Mucosa of stomach (tissue), 1 donor: Measurements from ENCODE around the gene CASP5.
"Not testable (repeated sequence)": the region's sequence is repeated elsewhere in the genome, so short reads cannot be mapped to it uniquely, and the experiment has no call there.

Source experiments
- H3K27me3 ChIP-seq: one replicate; pipeline ENCODE4 v1.7.0; 2013; ENCODE audit warnings: mild to moderate bottlenecking, low read length; ENCODE audit not compliant: control insufficient read depth, insufficient read depth
- H3K36me3 ChIP-seq: one replicate; pipeline ENCODE4 v1.7.0; 2013; ENCODE audit warnings: low read length; ENCODE audit not compliant: control insufficient read depth, insufficient read depth
- H3K4me1 ChIP-seq: one replicate; pipeline ENCODE4 v1.7.0; 2013; ENCODE audit warnings: mild to moderate bottlenecking, low read length; ENCODE audit not compliant: control insufficient read depth, insufficient read depth
- H3K4me3 ChIP-seq: one replicate; pipeline ENCODE4 v1.7.0; 2013; ENCODE audit warnings: low read length
- H3K9ac ChIP-seq: one replicate; pipeline ENCODE4 v1.7.0; 2013; ENCODE audit warnings: mild to moderate bottlenecking, low read length, moderate library complexity
- H3K9me3 ChIP-seq: one replicate; pipeline ENCODE4 v1.7.0; 2013; ENCODE audit warnings: mild to moderate bottlenecking, low read length, moderate library complexity; ENCODE audit not compliant: control insufficient read depth
- donor health status: Pancreatic carcinoma.

The CASP5 gene

DNA sequence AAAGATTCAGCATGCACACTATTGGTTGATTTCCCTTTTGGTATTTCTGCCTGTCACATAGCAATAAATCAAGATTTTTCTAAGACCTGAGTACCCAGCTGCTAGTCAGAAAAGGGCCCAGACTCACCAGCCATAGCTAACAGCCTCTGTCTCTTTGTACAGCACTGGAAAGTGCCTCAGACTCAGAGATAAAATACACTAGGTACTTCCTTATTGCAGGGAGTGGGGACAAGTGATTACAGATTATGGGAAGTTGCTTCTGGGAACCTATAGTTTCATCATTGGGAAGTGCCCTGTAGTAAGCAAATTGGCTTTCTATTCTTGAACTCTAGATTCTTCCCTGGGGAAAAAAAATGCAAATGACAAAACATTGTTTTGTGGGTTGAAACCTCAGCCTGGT is at the start of gene CASP5:
Gene CASP5 (minus strand): TSS at position 166 of the 400 bp plus-strand sequence. CDS start 32 bp downstream, at position 134.
- no peak within 1 kb of the TSS for H3K4me3 ChIP-seq
- H3K27me3 ChIP-seq, result no peaks in the 10 kb centered on the region
- H3K4me1 ChIP-seq, result peaks cover 16% of the 10 kb centered on the region
- H3K9ac ChIP-seq, result no peak within 1 kb of the TSS
- no peaks in the 10 kb centered on the region for H3K9me3 ChIP-seq
- no peaks in the 10 kb centered on the region for H3K36me3 ChIP-seq

DNA sequence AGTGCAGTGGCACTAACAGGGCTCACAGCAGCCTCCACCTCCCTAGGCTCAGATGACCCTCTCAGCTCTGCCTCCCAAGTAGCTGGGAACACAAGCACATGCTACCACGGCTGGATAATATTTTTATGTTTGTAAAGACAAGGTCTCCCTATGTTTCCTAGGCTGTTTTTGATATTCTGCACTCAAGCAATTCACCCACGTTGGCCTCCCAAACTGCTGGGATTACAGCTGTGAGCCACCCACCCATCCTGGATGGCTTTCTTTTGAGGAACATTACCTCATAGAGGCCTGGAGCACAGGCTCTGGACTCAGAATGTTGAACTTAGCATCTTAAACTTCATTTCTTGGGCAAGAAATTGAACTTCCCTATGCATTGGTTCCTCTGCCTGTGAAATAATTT is 49.1 kb upstream of the CASP5 start:
- H3K36me3 ChIP-seq, H3K4me1 ChIP-seq: not testable (repeated sequence)

DNA sequence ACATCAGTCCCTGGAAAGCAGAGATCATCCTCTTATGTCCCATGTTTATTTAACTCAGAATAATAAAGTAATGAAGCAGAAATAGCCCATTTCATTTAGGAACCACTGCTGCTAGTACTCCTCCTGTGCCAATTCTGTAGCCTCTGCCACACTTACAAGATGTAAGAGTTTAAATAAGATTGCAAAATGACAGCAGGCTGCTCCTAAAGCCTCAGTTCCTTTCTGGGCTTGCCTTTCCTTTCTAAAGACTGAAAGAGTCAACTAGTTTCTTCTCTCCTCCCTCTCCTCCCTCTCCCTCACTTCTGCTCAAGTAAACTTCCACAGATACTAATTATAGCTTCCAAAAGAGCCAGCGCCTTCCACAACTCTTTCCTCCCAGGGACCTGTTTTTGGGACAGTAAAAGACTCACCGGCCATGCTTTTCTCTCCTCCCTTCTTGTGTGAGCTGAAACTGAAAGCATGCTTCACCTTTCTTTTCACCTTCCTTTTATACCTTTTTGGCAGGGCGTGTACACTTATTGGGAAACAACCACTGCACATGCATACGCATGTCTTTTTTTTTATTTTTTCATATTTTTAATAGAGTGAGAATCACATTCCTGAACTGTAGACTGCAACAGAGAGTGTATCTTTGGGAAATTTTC is 48.2 kb upstream of the CASP5 start:
- Histone ChIP-seq H3K4me3 (no peak overlapping the region), H3K4me1 (no peaks in the 10 kb centered on the region), H3K27me3 (no peaks in the 10 kb centered on the region), H3K9ac (no peak overlapping the region), H3K36me3 (no peaks in the 10 kb centered on the region), H3K9me3 (no peaks in the 10 kb centered on the region)

More for the DNA sequence above, 49.1 kb upstream of the CASP5 start:
- not testable (repeated sequence) for H3K27me3 ChIP-seq, H3K9ac ChIP-seq, H3K9me3 ChIP-seq, H3K4me3 ChIP-seq

DNA sequence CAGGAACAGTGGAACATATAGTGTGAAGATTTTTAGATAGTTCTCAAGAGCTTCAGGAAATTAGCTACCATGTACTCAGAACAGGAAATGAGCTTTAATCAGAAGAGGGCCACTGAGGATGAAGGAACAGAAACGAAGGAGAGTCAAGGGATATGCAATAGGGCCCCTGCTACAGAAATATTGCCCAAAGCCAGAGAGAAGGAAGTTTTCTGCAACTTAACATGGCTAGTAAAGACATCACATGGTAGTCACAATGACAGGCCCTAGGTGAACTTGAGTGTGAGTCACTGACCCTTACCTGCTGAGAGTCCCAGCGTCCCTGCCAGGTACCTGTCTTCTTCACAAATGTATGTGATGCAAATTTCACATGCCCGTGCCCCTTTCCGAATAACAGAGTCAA is 47.3 kb upstream of the CASP5 start:
- Histone ChIP-seq H3K9me3 (no peaks in the 10 kb centered on the region), H3K4me1 (no peaks in the 10 kb centered on the region), H3K36me3 (no peaks in the 10 kb centered on the region), H3K4me3 (no peak overlapping the region), H3K9ac (no peak overlapping the region), H3K27me3 (no peaks in the 10 kb centered on the region)

DNA sequence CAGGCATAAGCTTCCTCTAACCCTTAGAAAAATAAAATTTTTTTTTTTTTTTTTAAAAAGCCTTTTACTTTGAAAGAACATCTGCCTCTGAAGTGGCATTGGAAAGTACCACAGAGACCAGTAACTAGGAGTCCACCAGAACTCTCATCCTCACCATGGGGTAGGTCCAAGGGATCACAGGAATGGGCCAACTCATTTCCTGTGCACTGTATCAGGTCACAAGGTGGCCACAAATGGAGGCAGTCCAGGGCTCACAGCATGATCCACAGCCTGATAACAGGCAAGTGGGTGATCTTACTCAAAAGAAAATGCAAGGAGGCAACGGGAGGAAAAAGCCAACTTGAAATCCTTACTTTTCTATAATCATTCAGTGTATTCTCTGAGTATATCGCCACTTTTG is 46.8 kb upstream of the CASP5 start:
- H3K27me3 ChIP-seq, H3K9ac ChIP-seq, H3K36me3 ChIP-seq, H3K4me1 ChIP-seq, H3K9me3 ChIP-seq, H3K4me3 ChIP-seq: not testable (repeated sequence)

DNA sequence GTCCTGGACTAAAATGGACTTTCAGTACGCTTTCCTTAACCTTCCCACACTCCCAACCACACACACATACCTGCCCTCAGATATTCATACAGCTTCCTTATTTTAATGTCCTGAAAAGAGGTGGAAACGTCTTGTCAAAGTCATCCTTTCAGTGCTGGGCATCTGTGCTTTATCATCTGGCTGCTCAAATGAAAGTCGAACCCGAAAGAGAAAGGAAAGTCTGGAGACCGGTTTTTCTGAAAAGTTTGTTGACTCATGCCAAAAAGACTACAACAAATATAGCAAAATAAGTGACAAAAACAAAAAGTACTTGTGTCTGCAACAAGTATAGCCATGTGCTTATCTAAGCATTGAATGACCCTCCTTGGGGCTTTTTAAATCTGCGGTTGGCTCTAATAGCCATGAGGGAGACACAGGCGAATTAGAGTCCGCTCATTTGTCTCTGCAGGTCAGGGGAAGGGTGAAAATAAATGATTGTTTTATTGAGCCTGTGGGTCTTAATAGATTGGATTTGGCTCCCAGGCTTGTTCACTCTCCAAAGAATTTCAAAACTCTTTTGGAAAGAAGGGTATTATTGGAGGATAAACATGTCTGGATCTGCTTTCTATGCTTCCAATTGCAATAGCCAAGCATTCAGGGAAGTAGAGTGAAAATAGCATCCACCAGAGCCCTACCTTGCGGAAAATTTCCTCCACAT is 40.4 kb upstream of the CASP5 start:
- not testable (repeated sequence) for H3K4me3 ChIP-seq, H3K36me3 ChIP-seq

DNA sequence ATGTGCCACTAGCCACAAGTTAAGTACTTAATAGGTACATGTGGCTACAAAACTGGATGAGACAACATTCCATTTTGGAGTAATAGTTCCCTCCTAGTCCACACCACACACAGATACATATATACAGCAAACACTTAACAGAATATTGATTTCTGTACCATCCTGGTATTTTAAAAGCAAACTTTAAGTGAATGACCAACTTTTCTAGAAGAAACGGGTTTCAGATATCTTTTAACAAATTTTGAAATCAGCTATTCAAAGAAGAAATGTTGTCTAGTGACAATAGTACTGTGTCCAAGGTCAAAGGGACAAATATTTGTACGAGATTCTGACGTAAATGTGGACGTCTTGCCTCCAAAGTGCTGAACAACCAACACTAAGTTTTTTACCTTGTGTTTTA is 34.5 kb upstream of the CASP5 start:
- no peaks in the 10 kb centered on the region for H3K9me3 ChIP-seq
- H3K4me1 ChIP-seq, result no peaks in the 10 kb centered on the region
- H3K27me3 ChIP-seq, result no peaks in the 10 kb centered on the region
- no peak overlapping the region for H3K4me3 ChIP-seq
- no peaks in the 10 kb centered on the region for H3K36me3 ChIP-seq
- no peak overlapping the region for H3K9ac ChIP-seq

More for the DNA sequence above, 40.4 kb upstream of the CASP5 start:
- H3K4me1 ChIP-seq, H3K9me3 ChIP-seq, H3K27me3 ChIP-seq, H3K9ac ChIP-seq: not testable (repeated sequence)

DNA sequence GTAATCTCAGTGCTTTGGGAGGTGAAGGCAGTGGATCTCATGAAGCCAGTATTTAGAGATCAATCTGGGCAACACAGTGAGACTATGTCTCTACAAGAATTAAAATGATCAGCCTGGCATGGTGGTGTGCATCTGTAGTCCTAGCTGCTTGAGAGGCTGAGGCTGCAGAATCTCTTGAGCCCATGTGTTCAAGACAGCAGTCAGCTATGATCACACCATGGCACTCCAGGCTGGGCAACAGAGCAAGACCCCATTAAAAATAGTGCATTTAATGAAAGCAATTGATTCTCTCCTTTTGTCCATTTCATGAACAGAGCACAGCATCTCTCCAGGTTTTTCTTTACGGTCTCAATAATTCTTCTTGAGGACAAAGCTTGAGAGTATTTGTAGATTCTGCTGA is 33.5 kb upstream of the CASP5 start:
- Histone ChIP-seq H3K9ac (no peak overlapping the region), H3K4me3 (no peak overlapping the region), H3K4me1 (no peaks in the 10 kb centered on the region), H3K9me3 (no peaks in the 10 kb centered on the region), H3K27me3 (no peaks in the 10 kb centered on the region), H3K36me3 (no peaks in the 10 kb centered on the region)

DNA sequence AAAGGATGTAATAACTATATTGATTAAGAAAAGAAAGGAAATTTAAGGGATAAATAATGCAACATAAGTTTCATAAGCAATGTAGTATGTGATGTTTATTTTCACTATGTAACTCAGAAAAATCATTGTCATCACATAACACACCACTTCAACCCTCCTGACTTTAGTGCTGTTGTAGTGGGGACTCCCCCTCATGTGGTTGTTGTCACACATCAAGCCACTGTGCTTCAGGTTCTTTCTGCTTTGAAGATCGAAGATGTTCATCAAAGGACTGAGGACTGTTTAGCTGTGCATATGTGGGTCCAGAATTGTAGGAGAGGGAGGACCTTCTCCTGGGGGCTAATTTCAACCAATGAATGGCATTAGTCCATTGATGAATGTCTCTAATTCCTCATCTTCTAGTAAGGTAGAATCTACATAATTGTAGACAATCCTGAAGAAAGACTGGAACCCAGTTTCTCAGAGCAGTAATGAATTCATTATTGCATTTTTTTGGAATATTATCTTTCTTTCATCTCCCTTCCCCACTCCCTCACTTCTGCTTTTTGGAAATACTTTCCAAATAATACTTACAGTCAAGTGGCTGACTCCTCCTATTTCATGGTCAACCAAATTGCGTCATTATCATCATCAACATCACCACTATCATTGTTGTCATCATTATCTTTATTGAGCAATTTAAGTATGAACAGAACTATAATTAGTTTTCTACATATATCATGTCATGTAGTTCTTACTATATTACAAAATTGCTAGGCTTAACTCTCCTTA is 31.9 kb upstream of the CASP5 start:
- Histone ChIP-seq H3K36me3 (no peaks in the 10 kb centered on the region), H3K9me3 (no peaks in the 10 kb centered on the region), H3K9ac (no peak overlapping the region), H3K4me1 (no peaks in the 10 kb centered on the region), H3K27me3 (no peaks in the 10 kb centered on the region), H3K4me3 (no peak overlapping the region)

DNA sequence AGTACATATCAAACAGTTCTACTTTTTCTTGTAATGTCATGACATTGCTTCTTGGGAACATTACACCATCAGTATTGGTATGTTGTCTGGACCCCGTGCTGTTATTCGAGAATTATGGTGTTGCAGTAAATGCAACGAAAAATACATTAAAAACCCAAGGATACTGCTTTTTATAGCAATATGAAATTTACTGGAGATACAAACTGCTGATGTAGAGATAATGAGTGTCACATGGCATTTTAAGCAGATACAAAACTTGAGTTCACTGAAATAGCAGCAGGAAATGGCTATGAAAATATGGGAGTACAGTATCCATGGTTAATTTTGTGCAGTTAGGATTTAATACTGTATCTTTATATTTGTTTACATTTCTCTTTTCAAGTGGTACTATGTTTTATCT is 29.5 kb upstream of the CASP5 start:
- H3K36me3 ChIP-seq, result no peaks in the 10 kb centered on the region
- H3K4me3 ChIP-seq, result no peak overlapping the region
- no peaks in the 10 kb centered on the region for H3K27me3 ChIP-seq
- no peaks in the 10 kb centered on the region for H3K4me1 ChIP-seq
- no peaks in the 10 kb centered on the region for H3K9me3 ChIP-seq
- H3K9ac ChIP-seq, result no peak overlapping the region

DNA sequence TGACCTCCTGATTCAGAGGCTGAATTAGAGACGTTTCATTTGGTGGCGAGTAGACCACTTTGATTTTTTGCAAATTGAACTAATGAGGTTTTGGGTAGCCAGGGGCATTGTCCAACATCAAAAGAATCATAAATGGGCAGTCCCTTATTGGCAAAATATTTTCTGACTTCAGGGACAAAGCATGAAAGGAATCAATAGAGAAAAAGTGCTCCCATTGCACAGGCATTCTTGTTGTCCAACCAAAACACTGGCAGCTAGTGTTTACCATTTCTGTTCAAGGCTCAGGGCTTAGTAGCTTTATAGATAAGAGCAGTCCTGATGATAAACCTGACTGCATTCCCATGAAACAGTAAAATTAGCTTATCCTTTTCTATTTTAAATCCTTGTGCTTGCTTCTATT is 28.6 kb upstream of the CASP5 start:
- H3K9me3 ChIP-seq, result no peaks in the 10 kb centered on the region
- H3K4me3 ChIP-seq, result no peak overlapping the region
- no peaks in the 10 kb centered on the region for H3K4me1 ChIP-seq
- H3K9ac ChIP-seq, result no peak overlapping the region
- H3K27me3 ChIP-seq, result no peaks in the 10 kb centered on the region
- H3K36me3 ChIP-seq, result no peaks in the 10 kb centered on the region

DNA sequence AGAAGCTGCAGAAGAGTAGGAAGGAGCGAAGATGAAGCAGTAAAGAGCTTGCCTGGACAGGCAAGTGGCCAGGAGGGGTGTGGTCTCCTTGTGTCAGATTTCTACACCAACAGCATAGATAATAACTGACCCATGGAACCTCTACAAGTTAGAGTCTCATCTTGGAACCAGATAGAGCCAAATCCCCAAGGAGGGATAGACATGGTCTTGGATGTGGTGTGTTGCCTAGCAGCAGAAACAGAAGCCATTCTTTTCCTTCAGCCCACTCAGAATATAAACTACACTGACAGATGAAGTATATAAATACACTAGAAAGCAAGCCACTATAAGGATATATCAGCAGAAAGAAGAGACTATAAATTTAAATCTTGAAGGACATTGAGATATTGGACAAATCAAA is 26.5 kb upstream of the CASP5 start:
- peaks cover 7% of the 10 kb centered on the region for H3K4me1 ChIP-seq
- H3K36me3 ChIP-seq, result no peaks in the 10 kb centered on the region
- no peaks in the 10 kb centered on the region for H3K9me3 ChIP-seq
- no peaks in the 10 kb centered on the region for H3K27me3 ChIP-seq
- H3K9ac ChIP-seq, result no peak overlapping the region
- no peak overlapping the region for H3K4me3 ChIP-seq
